Measurements from ENCODE around the gene MTOR.

MTOR gene

DNA sequence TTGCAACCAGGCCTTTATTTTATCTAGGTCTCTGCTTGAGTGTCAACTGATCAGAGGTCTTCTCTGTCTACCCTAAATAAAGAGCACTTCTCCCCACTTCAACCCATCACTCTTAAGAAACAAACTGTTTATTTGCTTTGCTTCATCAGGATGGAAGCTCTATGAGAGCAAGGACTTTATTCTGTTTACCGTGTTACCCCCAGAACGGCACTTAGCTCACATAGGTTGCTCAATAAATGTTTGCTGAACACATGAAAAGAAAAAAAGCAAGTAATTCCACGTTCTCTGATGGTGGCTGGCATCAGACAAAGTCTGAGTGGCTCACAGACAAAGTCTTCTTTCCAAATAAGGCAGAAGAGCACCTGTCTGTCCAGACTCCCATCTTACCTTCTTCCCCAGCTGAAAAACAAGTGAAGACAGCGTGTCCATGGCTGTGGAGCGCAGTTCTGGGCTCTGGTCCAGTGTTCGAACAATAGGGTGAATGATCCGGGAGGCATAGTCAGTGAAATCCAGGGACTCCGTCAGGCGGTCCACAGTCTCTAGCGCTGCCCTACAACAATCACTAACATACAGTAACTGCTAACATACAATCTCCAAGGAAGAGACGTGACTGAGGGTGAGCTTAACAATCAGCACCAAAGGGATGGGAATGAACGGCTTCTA, 50.3 kb downstream of the MTOR start:
- Histone ChIP-seq H3K9ac (ENCODE audit: low read depth, low read length, poor library complexity, severe bottlenecking) (no peak overlapping the region), H3K9me3 (ENCODE audit: insufficient read depth, low read depth, low read length) (no peaks in the 10 kb centered on the region), H3K9me2 (replicated peaks; ENCODE audit: low read depth, low read length) (no peaks in the 10 kb centered on the region), H3K4me3 (ENCODE audit: low read length, poor library complexity, severe bottlenecking) (no peak overlapping the region), H3K79me2 (ENCODE audit: insufficient read depth, low read length) (no peaks in the 10 kb centered on the region), H3K36me3 (ENCODE audit: insufficient read depth, low read length) (peaks cover 90% of the 10 kb centered on the region; the same call in 1 of the 2 replicates), H4K20me1 (ENCODE audit: insufficient read depth, low read length, poor library complexity, severe bottlenecking) (no peaks in the 10 kb centered on the region), H2AFZ (ENCODE audit: low read length) (no peak overlapping the region), H3K27me3 (ENCODE audit: insufficient read depth, low read length, poor library complexity, severe bottlenecking) (no peaks in the 10 kb centered on the region), H3F3A (ENCODE audit: low read depth) (no peaks in the 10 kb centered on the region), H3K4me2 (ENCODE audit: low read depth, low read length, poor library complexity, severe bottlenecking) (no peak overlapping the region), H3K4me1 (ENCODE audit: insufficient read depth, low read length, poor library complexity, severe bottlenecking) (no peaks in the 10 kb centered on the region)
- TF ChIP-seq EZH2phosphoT487 (IDR thresholded peaks at IDR 0.05; ENCODE audit: borderline replicate concordance) = no peak
- TF ChIP-seq, protein P1, sequence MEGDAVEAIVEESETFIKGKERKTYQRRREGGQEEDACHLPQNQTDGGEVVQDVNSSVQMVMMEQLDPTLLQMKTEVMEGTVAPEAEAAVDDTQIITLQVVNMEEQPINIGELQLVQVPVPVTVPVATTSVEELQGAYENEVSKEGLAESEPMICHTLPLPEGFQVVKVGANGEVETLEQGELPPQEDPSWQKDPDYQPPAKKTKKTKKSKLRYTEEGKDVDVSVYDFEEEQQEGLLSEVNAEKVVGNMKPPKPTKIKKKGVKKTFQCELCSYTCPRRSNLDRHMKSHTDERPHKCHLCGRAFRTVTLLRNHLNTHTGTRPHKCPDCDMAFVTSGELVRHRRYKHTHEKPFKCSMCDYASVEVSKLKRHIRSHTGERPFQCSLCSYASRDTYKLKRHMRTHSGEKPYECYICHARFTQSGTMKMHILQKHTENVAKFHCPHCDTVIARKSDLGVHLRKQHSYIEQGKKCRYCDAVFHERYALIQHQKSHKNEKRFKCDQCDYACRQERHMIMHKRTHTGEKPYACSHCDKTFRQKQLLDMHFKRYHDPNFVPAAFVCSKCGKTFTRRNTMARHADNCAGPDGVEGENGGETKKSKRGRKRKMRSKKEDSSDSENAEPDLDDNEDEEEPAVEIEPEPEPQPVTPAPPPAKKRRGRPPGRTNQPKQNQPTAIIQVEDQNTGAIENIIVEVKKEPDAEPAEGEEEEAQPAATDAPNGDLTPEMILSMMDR (conservative IDR thresholded peaks at IDR 0.05; ENCODE audit: low read length) = no peak

- Histone ChIP-seq H3K9me2 (replicated peaks; ENCODE audit: low read depth, low read length) (no peaks in the 10 kb centered on the region), H4K20me1 (ENCODE audit: insufficient read depth, low read length, poor library complexity, severe bottlenecking) (no peaks in the 10 kb centered on the region), H3K36me3 (ENCODE audit: insufficient read depth, low read length) (peaks cover 89% of the 10 kb centered on the region; the same call in 1 of the 2 replicates), H3K4me2 (ENCODE audit: low read depth, low read length, poor library complexity, severe bottlenecking) (no peak overlapping the region), H3K27me3 (ENCODE audit: insufficient read depth, low read length, poor library complexity, severe bottlenecking) (no peaks in the 10 kb centered on the region), H3F3A (ENCODE audit: low read depth) (no peaks in the 10 kb centered on the region), H2AFZ (ENCODE audit: low read length) (no peak overlapping the region), H3K9me3 (ENCODE audit: insufficient read depth, low read depth, low read length) (no peaks in the 10 kb centered on the region), H3K9ac (ENCODE audit: low read depth, low read length, poor library complexity, severe bottlenecking) (no peak overlapping the region), H3K79me2 (ENCODE audit: insufficient read depth, low read length) (no peaks in the 10 kb centered on the region), H3K4me1 (ENCODE audit: insufficient read depth, low read length, poor library complexity, severe bottlenecking) (no peaks in the 10 kb centered on the region), H3K4me3 (ENCODE audit: low read length, poor library complexity, severe bottlenecking) (no peak overlapping the region)
- TF ChIP-seq, protein P1 (conservative IDR thresholded peaks at IDR 0.05; ENCODE audit: low read length) = no peak
- TF ChIP-seq EZH2phosphoT487 (IDR thresholded peaks at IDR 0.05; ENCODE audit: borderline replicate concordance) = no peak
Observed at GRCh38 chr1:11211461-11211860, 50.9 kb downstream of the MTOR start.

- Histone ChIP-seq H3K79me2 (ENCODE audit: insufficient read depth, low read length) (no peaks in the 10 kb centered on the region), H3K4me3 (ENCODE audit: low read length, poor library complexity, severe bottlenecking) (no peak overlapping the region), H3K9ac (ENCODE audit: low read depth, low read length, poor library complexity, severe bottlenecking) (no peak overlapping the region), H3K9me3 (ENCODE audit: insufficient read depth, low read depth, low read length) (no peaks in the 10 kb centered on the region), H3K9me2 (replicated peaks; ENCODE audit: low read depth, low read length) (no peaks in the 10 kb centered on the region), H4K20me1 (ENCODE audit: insufficient read depth, low read length, poor library complexity, severe bottlenecking) (no peaks in the 10 kb centered on the region), H3K36me3 (ENCODE audit: insufficient read depth, low read length) (peaks cover 84% of the 10 kb centered on the region; the same call in 1 of the 2 replicates), H3K4me2 (ENCODE audit: low read depth, low read length, poor library complexity, severe bottlenecking) (no peak overlapping the region), H2AFZ (ENCODE audit: low read length) (no peak overlapping the region), H3F3A (ENCODE audit: low read depth) (no peaks in the 10 kb centered on the region), H3K27me3 (ENCODE audit: insufficient read depth, low read length, poor library complexity, severe bottlenecking) (no peaks in the 10 kb centered on the region), H3K4me1 (ENCODE audit: insufficient read depth, low read length, poor library complexity, severe bottlenecking) (no peaks in the 10 kb centered on the region)
- TF ChIP-seq, protein P1 (conservative IDR thresholded peaks at IDR 0.05; ENCODE audit: low read length) = no peak
- no peak for TF ChIP-seq EZH2phosphoT487 (IDR thresholded peaks at IDR 0.05; ENCODE audit: borderline replicate concordance)
Observed at GRCh38 chr1:11207898-11208611, 54.3 kb downstream of the MTOR start.
